Measurements from ENCODE around the gene IL4I1.

GRCh38 chr19:49913720-49914119, 17.0 kb upstream of the IL4I1 start:
- TF ChIP-seq POLR2A (IDR thresholded peaks at IDR 0.05; ENCODE audit: extremely low read depth, insufficient read length) (no peak), MAX (IDR thresholded peaks at IDR 0.05; ENCODE audit: low read depth, low read length) (no peak)

Data from NB4 (cell line).